ENCODE measurements around the gene ELFN2.

- no peak for TF ChIP-seq POLR2AphosphoS5 (IDR thresholded peaks at IDR 0.05; ENCODE audit: low read depth, low read length)
- TF ChIP-seq, protein P1, sequence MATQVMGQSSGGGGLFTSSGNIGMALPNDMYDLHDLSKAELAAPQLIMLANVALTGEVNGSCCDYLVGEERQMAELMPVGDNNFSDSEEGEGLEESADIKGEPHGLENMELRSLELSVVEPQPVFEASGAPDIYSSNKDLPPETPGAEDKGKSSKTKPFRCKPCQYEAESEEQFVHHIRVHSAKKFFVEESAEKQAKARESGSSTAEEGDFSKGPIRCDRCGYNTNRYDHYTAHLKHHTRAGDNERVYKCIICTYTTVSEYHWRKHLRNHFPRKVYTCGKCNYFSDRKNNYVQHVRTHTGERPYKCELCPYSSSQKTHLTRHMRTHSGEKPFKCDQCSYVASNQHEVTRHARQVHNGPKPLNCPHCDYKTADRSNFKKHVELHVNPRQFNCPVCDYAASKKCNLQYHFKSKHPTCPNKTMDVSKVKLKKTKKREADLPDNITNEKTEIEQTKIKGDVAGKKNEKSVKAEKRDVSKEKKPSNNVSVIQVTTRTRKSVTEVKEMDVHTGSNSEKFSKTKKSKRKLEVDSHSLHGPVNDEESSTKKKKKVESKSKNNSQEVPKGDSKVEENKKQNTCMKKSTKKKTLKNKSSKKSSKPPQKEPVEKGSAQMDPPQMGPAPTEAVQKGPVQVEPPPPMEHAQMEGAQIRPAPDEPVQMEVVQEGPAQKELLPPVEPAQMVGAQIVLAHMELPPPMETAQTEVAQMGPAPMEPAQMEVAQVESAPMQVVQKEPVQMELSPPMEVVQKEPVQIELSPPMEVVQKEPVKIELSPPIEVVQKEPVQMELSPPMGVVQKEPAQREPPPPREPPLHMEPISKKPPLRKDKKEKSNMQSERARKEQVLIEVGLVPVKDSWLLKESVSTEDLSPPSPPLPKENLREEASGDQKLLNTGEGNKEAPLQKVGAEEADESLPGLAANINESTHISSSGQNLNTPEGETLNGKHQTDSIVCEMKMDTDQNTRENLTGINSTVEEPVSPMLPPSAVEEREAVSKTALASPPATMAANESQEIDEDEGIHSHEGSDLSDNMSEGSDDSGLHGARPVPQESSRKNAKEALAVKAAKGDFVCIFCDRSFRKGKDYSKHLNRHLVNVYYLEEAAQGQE (IDR thresholded peaks at IDR 0.05; ENCODE audit: insufficient read depth in 1 of 2, low read depth in 2 of 2, low read length in 2 of 2), result no peak
Measured at GRCh38 chr22:37396488-37397084, 30.7 kb downstream of the ELFN2 start.

All from PFSK-1 (cell line).